Activated naive CD4-positive, alpha-beta T cell treated with anti-CD3 and anti-CD28 coated beads, Interleukin-2, amount 10 ng/mL, durations not matched to agents 7 days and 5 days (primary cell): Measurements from ENCODE around the gene POGLUT2.
"Not testable (repeated sequence)": the region's sequence is repeated elsewhere in the genome, so short reads cannot be mapped to it uniquely, and the experiment has no call there.

Source experiments
- CTCF ChIA-PET: fragments of 350-600 bp; sonication (Branson Sonifier 250); formaldehyde crosslinking; loops from one replicate; lab custom pipeline; 2021; ENCODE audit warnings: antibody characterized with exemption; lab: Charles Lee
- DNase-seq: peaks from one replicate; pipeline ENCODE4 v3.0.0-alpha.2; 2020
- H3K27ac Mint-ChIP-seq: one replicate; pipeline ENCODE4 v1.8.0; 2021; ENCODE audit warnings: mild to moderate bottlenecking, moderate library complexity, mixed read lengths
- H3K27me3 Mint-ChIP-seq: one replicate; pipeline ENCODE4 v1.8.0; 2021; ENCODE audit warnings: mild to moderate bottlenecking, mixed read lengths
- H3K36me3 Mint-ChIP-seq: one replicate; pipeline ENCODE4 v1.8.0; 2021; ENCODE audit warnings: mixed read lengths
- H3K4me1 Mint-ChIP-seq: one replicate; pipeline ENCODE4 v1.8.0; 2021; ENCODE audit warnings: mixed read lengths
- H3K4me3 Mint-ChIP-seq: one replicate; pipeline ENCODE4 v1.8.0; 2021; ENCODE audit warnings: mild to moderate bottlenecking, moderate library complexity, mixed read lengths
- H3K9me3 Mint-ChIP-seq: one replicate; pipeline ENCODE4 v1.8.0; 2021; ENCODE audit warnings: mixed read lengths

Gene POGLUT2

DNA sequence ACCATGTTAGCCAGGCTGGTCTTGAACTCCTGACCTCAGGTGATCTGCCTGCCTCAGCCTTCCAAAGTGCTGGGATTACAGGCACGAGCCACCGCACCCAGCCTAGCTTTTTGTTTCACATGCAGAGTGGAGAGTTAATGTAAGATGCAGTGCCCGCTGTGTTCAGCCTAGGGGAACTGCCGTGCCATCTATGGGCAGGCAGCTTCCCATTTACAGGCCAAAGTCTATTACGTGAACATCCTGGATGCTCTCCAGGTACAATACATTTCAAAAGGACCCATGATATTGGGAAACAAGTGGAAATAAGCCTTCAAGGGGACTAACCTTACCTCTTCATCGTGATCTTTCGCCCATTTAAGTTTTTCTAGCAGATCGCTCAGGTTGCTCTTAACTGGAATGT lies 10.1 kb downstream of the POGLUT2 start:
- Mint-ChIP-seq H3K9me3 (no peaks in the 10 kb centered on the region), H3K36me3 (peaks cover 17% of the 10 kb centered on the region), H3K27me3 (no peaks in the 10 kb centered on the region), H3K4me1 (no peaks in the 10 kb centered on the region), H3K27ac (no peak overlapping the region), H3K4me3 (no peak overlapping the region)
- DNase-seq, result no peak
- CTCF ChIA-PET, result interaction anchor here (1.6 kb wide), 1 partner anchor 13 kb away, joined by 3 read pairs; no protein-coding TSS in a partner anchor

DNA sequence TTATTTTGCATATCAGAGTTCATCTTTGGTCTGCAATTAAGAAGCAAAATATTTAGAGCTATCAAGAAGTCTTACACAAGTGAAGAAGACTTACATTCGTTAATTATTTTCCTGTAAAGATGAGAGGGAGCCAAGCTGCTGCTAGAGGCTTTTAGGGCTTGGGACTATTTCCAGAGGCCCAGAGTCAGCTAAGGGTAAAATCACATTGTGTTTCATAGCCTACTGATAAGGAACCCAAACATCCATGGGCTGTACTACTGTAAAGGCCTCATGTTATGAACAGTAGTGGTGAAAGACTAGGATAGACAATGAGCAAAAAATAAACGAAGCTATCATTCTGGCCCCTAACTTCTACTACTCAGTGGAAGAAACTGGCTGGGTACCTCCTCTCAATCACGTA lies 14.3 kb downstream of the POGLUT2 start:
- Mint-ChIP-seq H3K4me3 (no peak overlapping the region), H3K27ac (no peak overlapping the region), H3K4me1 (peaks cover 18% of the 10 kb centered on the region), H3K9me3 (peaks cover 4% of the 10 kb centered on the region), H3K27me3 (no peaks in the 10 kb centered on the region), H3K36me3 (peaks cover 24% of the 10 kb centered on the region)
- DNase-seq, result no peak
- CTCF ChIA-PET, result interaction anchor here (1.3 kb wide), 1 partner anchor 10 kb away, joined by 3 read pairs; no protein-coding TSS in a partner anchor

DNA sequence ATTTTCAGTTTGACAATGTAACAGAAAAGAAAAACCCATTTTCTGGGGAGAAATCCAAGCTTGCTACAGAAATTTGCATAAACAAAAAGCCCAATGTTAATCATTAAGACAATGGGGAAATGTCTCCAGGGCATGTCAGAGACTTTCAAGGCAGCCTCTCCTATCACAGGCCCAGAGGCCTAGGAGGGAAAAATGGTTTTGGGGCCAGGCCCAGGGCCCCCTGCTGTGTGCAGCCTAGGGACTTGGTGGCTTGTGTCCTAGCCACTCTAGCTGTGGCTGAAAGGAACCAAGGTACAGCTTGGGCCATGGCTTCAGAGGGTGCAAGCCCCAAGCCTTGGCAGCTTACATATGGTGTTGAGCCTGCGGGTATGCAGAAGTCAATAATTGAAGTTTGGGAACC lies 17.2 kb downstream of the POGLUT2 start:
- H3K36me3 Mint-ChIP-seq, result peaks cover 14% of the 10 kb centered on the region
- no peak overlapping the region for H3K4me3 Mint-ChIP-seq
- H3K9me3 Mint-ChIP-seq, result peaks cover 4% of the 10 kb centered on the region
- H3K27ac Mint-ChIP-seq, result no peak overlapping the region
- peaks cover 1% of the 10 kb centered on the region for H3K27me3 Mint-ChIP-seq
- no peak for DNase-seq
- peaks cover 34% of the 10 kb centered on the region for H3K4me1 Mint-ChIP-seq
- CTCF ChIA-PET, result no interaction called here

DNA sequence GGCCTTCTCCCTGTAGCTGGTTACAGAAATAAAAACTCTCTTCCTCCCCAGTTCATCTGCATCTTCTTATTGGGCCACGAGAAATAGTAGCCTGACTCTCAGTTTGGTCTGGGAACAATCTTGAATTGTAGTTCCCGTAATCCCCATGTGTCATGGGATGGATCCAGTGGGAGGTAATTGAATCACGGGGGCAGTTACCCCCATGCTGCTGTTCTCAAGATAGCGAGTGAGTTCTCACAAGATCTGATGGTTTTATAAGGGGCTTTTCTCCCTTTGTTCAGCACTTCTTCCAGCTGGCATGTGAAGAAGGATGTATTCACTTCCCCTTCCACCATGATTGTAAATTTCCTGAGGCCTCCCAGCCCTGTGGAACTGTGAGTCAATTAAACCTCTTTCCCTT lies 18.1 kb downstream of the POGLUT2 start:
- Mint-ChIP-seq H3K4me1 (peaks cover 34% of the 10 kb centered on the region), H3K27ac (peak overlapping the region; percentile 72), H3K36me3 (peaks cover 13% of the 10 kb centered on the region)
- H3K4me3 Mint-ChIP-seq, CTCF ChIA-PET, DNase-seq, H3K9me3 Mint-ChIP-seq, H3K27me3 Mint-ChIP-seq: not testable (repeated sequence)

DNA sequence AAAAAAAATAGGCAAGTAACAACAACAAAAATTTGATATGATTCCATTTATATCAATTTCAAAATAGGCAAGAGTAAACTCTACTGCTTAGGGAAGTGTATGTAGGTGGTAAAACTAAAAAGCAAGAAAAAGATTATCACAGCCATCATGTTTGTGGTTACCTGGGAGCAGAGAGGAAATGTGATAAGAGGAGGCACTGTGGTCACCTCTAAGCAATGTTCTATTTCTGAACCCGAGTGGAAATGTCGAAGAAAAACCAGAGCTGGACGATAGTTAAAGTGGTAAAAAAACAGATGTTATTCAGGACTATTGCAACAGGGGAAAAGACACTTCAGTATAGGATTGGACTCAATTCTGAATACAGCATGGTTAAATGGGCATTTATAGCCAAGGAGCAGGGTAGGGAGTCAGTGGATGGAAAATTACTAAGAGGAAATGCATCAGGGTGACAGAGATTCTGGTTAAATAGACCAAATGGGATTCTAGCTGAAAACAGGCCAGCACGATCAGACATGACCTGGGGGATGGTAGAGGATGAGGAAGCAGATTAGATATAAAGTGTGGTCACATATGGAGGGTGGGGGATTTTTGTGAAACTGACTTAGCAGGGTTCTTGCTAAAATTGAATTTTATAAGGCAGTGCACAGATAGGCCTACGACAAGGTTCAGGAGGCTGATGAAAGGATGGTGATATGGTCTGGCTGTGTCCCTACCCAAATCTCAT lies 19.2 kb downstream of the POGLUT2 start:
- Mint-ChIP-seq H3K4me3 (peak overlapping the region; percentile 37), H3K4me1 (peaks cover 39% of the 10 kb centered on the region), H3K36me3 (peaks cover 13% of the 10 kb centered on the region), H3K27me3 (peaks cover 4% of the 10 kb centered on the region), H3K27ac (peak overlapping the region; percentile 92), H3K9me3 (peaks cover 4% of the 10 kb centered on the region)
- DNase-seq, result peak; percentile 27
- CTCF ChIA-PET, result interaction anchor here (1.6 kb wide), 1 partner anchor 21 kb away, joined by 4 read pairs; no protein-coding TSS in a partner anchor

DNA sequence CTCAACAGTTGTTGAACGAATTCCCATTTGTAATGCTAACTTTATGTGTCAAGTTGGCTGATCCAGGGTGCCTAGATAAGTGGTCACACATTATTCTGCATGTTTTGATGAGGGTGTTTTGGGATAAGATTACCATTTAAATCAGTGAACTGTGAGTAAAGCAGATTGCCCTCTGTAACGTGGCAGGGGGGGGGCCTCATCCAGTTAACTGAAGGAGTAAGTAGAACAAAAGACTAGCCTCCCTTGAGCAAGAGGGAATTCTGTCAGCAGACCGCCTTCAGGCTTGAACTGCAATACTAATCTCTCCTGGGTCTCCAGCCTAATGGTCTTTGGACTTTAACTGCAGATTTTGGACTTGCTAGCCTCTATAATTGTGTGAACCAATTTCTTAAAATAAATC lies 21.0 kb downstream of the POGLUT2 start:
- peaks cover 4% of the 10 kb centered on the region for H3K9me3 Mint-ChIP-seq
- CTCF ChIA-PET, result no interaction called here
- H3K4me3 Mint-ChIP-seq, result no peak overlapping the region
- H3K4me1 Mint-ChIP-seq, result peaks cover 51% of the 10 kb centered on the region
- H3K27ac Mint-ChIP-seq, result no peak overlapping the region
- H3K27me3 Mint-ChIP-seq, result peaks cover 4% of the 10 kb centered on the region
- peaks cover 14% of the 10 kb centered on the region for H3K36me3 Mint-ChIP-seq
- no peak for DNase-seq

DNA sequence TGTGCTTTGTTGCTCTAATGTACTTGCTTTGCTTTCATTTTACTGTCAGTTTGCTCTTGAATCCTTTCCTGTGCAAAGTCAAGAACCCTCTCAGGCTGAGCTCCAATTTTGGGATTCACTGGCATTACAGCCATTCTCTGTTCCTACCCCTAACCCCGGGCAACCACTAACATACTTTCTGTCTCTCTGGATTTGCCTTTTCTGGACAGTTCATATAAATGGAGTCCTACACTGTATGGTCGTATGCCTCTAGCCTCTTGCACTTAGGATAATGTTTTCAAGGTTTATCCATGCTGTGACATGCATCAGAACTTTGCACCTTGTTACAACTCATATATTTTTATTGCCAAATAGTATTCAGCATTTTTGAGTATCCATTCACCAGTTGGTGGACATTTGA lies 22.5 kb downstream of the POGLUT2 start:
- peaks cover 11% of the 10 kb centered on the region for H3K36me3 Mint-ChIP-seq
- CTCF ChIA-PET, result no interaction called here
- H3K27me3 Mint-ChIP-seq, result peaks cover 4% of the 10 kb centered on the region
- no peak overlapping the region for H3K4me3 Mint-ChIP-seq
- H3K9me3 Mint-ChIP-seq, result peaks cover 3% of the 10 kb centered on the region
- peaks cover 65% of the 10 kb centered on the region for H3K4me1 Mint-ChIP-seq
- no peak overlapping the region for H3K27ac Mint-ChIP-seq
- no peak for DNase-seq

DNA sequence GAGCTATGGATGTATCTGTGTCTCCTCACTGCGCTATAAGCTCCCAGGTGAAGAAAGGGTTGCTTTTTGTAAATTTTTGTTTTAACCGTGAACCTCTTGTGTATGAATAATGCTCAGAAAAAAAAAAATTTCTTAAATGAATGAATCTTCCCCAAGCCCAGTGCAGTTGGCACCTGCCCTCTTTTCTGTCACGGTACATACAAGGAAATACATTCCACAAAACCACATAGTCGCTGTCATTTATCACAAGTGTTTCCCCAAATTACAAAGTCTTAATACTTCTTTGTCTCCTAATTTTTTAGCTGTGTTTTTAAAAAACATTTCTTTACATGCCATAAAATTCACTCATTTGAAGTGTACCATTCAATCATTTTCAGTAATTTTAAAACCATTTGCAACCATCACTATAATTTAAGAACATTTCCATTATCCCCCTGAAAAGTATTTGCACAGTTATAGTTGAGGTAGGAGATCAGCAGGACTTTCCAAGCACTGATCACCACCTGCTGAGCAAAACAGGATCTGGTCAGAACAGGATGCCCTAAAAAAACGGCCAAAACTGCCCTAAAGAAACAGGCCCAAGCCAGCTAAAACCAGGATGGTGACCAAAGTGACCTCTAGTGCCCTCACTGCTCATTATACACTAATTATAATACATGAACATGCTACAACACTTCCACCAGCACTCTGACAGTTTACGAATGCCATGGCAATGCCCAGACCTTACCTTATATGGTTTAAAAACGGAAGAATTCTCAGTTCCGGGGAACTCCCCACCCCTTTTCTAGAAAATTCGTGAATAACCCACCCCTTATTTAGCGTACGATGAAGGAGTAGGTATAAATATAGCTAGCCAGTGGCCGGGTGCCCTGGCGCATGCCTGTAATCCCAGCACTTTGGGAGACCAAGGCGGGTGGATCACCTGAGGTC lies 23.9 kb downstream of the POGLUT2 start:
- Mint-ChIP-seq H3K36me3 (peaks cover 9% of the 10 kb centered on the region), H3K27me3 (peaks cover 4% of the 10 kb centered on the region), H3K27ac (peak overlapping the region; percentile 95), H3K9me3 (no peaks in the 10 kb centered on the region), H3K4me3 (peak overlapping the region; percentile 82), H3K4me1 (peaks cover 65% of the 10 kb centered on the region)
- no peak for DNase-seq
- CTCF ChIA-PET, result interaction anchor here (0.9 to 1.5 kb wide), 3 partner anchors 10 to 71 kb away, joined by 3 to 10 read pairs (median 3); no protein-coding TSS in a partner anchor

DNA sequence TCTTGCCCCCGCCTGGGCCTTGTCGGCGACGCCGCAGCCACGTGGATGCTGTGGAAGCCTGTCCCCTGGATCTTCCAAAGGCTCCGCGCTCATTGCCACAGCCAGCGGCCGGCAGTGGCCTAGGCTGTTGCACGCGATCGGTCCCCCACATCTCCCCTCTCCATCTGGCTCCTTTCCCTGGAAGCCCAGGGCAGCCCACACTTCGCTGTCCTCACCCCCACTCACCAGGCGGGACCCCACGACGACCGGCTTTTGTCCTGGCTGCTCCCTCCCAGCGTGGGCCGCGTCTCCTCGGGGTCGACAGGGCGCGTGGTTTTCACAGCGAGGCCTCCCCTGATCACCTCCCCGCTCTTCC lies 24.6 kb downstream of the POGLUT2 start:
- peak overlapping the region; percentile 82 for H3K4me3 Mint-ChIP-seq
- CTCF ChIA-PET, result interaction anchor here (0.8 to 1.5 kb wide), 7 partner anchors 11 to 189 kb away, joined by 3 to 10 read pairs (median 3); no protein-coding TSS in a partner anchor
- DNase-seq, result no peak
- no peaks in the 10 kb centered on the region for H3K9me3 Mint-ChIP-seq
- H3K36me3 Mint-ChIP-seq, result peaks cover 11% of the 10 kb centered on the region
- peaks cover 4% of the 10 kb centered on the region for H3K27me3 Mint-ChIP-seq
- peaks cover 61% of the 10 kb centered on the region for H3K4me1 Mint-ChIP-seq
- peak overlapping the region; percentile 95 for H3K27ac Mint-ChIP-seq

DNA sequence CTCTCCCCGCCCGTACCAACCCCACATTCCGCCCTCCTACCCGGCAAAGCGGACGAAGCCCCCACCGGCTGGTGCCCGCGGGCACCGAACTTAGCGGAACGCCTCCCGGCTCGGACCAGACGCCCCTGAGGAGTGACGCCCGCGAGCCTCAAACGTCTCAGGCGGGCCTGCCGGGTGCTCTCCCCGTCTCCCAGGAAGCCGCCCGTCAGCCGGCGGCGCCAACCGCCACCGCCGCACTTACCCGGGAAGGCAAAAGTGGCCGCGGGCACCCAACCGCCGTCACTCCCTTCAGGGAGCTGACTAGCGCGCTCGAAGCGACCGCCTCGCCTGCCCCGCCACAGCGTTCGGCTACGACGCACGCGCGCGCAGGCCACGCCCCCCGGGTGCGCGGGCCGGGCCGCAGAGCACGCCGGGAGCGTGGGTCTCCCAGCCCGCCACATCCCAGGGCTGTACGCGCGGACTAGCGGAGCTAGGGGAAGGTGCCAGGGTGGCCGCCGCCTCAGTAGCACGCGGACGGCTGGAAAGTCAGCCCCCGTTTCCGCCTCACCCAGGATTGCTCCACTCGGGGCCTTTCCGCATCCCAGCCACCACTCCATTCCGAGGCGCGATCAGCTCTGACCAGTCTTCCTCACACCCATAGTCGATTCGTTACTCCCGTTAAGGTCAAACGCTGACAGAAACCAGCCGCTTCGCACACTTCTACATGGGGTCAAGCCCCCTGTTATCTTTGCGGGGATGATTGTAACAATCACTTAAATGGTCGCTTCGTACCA lies 25.1 kb downstream of the POGLUT2 start, which contains the start of gene TEX30:
Gene TEX30, minus strand, starts transcription at position 346 of the 773 bp plus-strand sequence. CDS start 3,760 bp downstream, outside the sequence.
- peaks cover 4% of the 10 kb centered on the region for H3K27me3 Mint-ChIP-seq
- peak within 1 kb of the TSS; percentile 95 for H3K27ac Mint-ChIP-seq
- H3K36me3 Mint-ChIP-seq, result peaks cover 14% of the 10 kb centered on the region
- peaks cover 56% of the 10 kb centered on the region for H3K4me1 Mint-ChIP-seq
- H3K9me3 Mint-ChIP-seq, result no peaks in the 10 kb centered on the region
- DNase-seq, result peak; percentile 88
- CTCF ChIA-PET, result interaction anchor here (0.8 to 1.5 kb wide), 7 partner anchors 11 to 188 kb away, joined by 3 to 10 read pairs (median 3); no protein-coding TSS in a partner anchor
- H3K4me3 Mint-ChIP-seq, result peak within 1 kb of the TSS; percentile 82

DNA sequence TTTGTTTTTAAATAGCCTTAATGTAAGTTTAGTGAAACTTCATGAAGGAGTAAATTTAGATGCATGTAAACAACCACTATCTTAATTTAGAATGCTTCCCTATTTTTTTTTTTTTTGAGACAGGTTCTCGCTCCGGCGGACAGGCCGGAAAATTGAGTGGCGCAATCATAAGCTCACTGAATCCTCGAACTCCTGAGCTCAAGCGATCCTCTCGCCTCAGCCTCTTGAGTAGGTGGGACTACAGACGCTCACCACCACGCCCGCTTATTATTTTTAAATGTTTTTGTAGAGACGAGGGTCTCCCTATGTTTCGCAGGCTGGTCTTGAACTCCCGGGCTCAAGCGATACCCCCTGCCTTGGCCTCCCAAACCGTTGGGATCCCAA lies 26.7 kb downstream of the POGLUT2 start:
- no peak for DNase-seq
- H3K4me3 Mint-ChIP-seq, result peak overlapping the region; percentile 82
- peaks cover 18% of the 10 kb centered on the region for H3K36me3 Mint-ChIP-seq
- CTCF ChIA-PET, result interaction anchor here (1.0 to 2.9 kb wide), 3 partner anchors 28 to 180 kb away, joined by 3 to 8 read pairs (median 3); no protein-coding TSS in a partner anchor
- peaks cover 49% of the 10 kb centered on the region for H3K4me1 Mint-ChIP-seq
- H3K27ac Mint-ChIP-seq, result peak overlapping the region; percentile 52
- H3K9me3 Mint-ChIP-seq, result no peaks in the 10 kb centered on the region
- H3K27me3 Mint-ChIP-seq, result peaks cover 4% of the 10 kb centered on the region

DNA sequence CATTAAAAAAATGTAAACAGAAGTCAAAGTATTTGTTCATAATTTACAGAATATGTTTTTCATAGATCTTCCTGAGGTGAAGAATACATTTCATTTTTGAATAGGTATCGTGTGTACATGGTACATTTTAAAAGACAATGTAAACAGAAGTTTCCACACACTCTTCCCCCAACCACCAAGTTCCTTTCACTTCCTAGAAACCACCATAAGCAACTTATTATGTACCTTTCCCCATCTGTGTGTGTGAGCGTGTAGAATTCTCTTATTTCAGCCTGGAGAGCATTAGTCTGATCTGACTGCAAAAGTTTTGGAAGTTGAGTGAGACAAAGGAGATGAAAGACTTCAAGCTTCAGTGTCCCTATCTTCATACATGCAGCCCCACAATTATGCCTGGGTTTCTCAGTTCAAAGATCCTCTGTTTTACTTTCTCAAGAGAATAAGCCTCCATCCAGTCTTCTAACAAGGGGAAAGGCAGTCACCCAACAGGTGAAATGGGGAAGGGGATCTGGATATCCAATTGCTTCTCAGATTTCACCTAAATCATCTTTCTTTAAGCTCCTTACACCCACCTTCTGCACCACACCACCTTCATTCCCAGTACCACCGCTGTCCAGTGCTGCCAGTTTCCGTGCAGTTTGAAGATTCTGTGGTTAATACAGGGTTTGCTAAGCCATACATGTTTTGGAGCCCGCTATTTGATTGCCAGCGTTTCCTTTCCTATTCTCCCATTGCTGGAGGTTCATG lies 27.3 kb downstream of the POGLUT2 start:
- Mint-ChIP-seq H3K4me3 (peak overlapping the region; percentile 82), H3K4me1 (peaks cover 49% of the 10 kb centered on the region), H3K36me3 (peaks cover 22% of the 10 kb centered on the region), H3K27ac (peak overlapping the region; percentile 8), H3K9me3 (no peaks in the 10 kb centered on the region), H3K27me3 (peaks cover 1% of the 10 kb centered on the region)
- CTCF ChIA-PET, result interaction anchor here (1.0 to 2.9 kb wide), 3 partner anchors 29 to 180 kb away, joined by 3 to 8 read pairs (median 3); no protein-coding TSS in a partner anchor
- DNase-seq, result no peak

DNA sequence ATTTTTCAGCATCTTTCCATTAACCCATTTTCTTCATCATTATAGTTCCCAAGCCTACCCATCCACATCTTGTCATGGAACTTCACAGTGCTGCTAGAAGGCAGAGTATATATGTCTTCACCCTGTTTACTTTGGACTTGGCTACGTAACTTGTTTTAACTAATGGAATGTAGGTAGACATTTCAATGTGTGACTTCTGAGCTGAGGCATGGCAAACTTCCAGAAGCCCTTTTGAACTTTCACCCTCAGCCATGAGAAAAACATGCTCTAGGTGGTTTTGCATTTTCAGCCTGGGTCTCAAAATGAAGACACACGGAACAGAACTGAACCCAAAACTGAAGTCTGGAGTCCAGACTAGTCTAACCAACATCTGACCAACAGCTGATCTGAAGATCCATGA lies 28.3 kb downstream of the POGLUT2 start:
- H3K27ac Mint-ChIP-seq, result no peak overlapping the region
- H3K27me3 Mint-ChIP-seq, result no peaks in the 10 kb centered on the region
- no peak overlapping the region for H3K4me3 Mint-ChIP-seq
- peaks cover 24% of the 10 kb centered on the region for H3K36me3 Mint-ChIP-seq
- H3K4me1 Mint-ChIP-seq, result peaks cover 49% of the 10 kb centered on the region
- H3K9me3 Mint-ChIP-seq, result no peaks in the 10 kb centered on the region
- DNase-seq, result no peak
- CTCF ChIA-PET, result interaction anchor here (2.9 kb wide), 1 partner anchor 178 kb away, joined by 8 read pairs; no protein-coding TSS in a partner anchor
